HG02885 (cell line): Measurements from ENCODE around the gene GOLGA8A.
"Not testable (repeated sequence)": the region's sequence is repeated elsewhere in the genome, so short reads cannot be mapped to it uniquely, and the experiment has no call there.

ENCODE experiments used
- ATAC-seq: cut with Tn5 transposase; IDR thresholded peaks from one replicate; pipeline ENCODE4 v1.9.1; 2021; ENCODE audit warnings: mild to moderate bottlenecking; ENCODE audit not compliant: unreplicated experiment, poor library complexity

The GOLGA8A gene, protein sequence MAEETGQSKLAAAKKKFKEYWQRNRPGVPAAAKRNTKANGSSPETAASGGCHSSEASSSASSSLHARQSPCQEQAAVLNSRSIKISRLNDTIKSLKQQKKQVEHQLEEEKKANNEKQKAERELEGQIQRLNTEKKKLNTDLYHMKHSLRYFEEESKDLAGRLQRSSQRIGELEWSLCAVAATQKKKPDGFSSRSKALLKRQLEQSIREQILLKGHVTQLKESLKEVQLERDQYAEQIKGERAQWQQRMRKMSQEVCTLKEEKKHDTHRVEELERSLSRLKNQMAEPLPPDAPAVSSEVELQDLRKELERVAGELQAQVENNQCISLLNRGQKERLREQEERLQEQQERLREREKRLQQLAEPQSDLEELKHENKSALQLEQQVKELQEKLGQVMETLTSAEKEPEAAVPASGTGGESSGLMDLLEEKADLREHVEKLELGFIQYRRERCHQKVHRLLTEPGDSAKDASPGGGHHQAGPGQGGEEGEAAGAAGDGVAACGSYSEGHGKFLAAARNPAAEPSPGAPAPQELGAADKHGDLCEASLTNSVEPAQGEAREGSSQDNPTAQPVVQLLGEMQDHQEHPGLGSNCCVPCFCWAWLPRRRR

DNA sequence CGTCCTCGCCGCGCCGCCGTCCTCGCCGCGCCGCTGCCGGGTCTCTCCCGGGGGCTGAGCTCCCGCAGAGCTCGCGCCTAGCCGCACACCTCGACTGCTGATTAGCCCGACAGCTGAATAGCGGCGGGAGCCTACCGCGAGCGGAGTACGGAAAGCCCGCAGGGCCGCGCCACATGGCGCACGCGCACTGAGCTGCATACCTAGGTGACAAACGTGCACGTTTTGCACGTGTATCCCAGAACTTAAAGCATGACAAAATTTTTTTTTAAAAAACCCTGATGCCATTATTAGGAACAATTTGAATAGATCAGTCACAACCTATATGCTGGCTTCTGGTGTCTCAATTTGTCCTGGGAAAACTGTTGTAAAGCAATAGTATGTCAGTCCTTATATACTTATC is at the start of gene GOLGA8A:
TSS of gene GOLGA8A (minus strand) at position 122 of the 400 bp plus-strand sequence. CDS start 48,117 bp downstream, outside the sequence.
- peak; percentile 69 for ATAC-seq

DNA sequence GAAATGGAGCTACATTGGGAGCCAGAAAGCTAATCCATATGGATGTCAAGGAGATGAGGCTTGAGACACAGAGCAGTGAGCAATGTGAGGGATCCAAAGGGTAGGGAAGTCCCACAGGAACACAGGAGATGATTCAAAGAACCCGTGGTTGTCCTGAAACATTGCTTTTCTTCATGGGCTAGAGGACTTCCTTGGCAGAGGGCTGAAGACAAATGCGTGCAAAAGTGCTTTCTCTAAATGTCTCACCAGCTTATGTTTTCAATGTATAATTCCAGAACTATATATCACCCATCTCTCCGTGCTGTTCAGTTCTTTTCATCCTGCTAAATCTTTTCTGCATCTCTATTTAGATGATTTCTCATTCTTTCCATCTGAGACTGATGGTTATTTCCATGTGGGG is 46.0 kb upstream of the GOLGA8A start:
- no peak for ATAC-seq

DNA sequence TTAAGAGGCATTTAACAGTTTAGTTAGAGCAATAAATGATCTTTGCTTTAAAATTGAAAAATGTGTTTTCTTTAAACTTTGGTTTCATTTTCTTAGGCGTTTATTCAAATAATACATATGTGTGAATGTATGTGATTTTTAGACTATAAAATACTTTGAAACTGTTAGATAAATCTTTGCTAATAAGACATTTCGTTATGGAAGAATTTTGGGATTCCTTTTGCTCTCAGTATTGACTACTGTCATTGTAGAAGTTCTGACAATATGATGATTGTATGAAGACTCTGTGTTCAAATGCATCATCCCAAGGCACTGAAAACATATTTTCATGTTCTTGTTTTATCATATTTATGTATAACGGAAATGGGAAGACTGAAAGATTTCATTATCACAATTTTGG is 43.8 kb upstream of the GOLGA8A start:
- no peak for ATAC-seq

DNA sequence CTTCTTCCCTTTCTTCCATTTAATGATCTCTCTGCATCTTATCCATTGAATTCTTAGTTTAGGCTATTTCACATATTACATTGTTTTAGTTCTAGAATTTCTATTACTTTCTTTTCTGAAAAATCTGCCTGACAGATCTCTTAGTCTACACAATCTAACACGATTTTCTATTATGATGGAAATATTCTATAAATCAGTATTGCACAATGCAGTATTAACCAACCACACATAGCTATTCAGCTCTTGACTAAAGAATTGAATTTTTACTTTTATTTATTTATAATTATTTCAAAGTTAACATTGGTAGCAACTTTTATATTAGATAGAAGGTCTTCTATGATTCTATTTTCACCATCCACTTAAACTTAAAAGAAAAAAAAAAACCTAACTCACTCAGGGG is 36.2 kb upstream of the GOLGA8A start:
- ATAC-seq: no peak

DNA sequence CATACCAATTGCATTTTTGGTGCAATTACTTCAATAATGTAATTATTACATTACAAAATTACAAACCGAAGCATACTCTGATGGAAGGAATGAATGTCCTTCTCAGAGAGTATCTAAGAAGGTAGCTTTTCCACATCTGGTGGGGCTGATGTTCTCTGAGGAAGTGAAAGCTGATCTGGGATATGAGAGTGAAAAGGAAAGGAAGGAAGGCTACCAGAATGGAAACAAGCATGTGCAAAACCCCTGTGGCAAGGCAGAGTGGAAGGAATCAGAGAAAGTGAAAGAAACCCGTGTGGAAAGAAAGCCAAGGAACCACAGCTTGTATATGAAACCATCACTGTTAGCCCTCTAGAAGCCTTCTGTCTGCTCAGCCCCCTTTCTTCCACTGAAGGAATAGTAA is 35.3 kb upstream of the GOLGA8A start:
- no peak for ATAC-seq

DNA sequence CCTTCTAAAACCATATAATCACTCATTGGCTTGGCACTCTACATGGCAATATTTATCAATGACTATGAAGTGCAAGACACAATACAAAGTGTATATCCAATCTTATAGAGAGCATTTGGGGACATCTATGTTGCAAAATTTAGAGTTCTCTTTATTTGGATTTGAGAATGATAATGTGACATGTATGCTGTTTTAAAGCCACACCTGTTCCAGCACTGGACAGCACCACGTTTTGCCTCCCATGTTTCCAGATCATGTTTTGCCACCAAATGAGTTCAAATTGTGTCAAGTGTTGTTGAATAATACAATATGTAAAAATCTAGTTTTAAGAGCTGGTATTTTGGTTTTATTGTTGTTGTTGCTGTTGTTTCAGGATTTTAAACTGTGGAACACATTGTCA is 33.3 kb upstream of the GOLGA8A start:
- no peak for ATAC-seq

DNA sequence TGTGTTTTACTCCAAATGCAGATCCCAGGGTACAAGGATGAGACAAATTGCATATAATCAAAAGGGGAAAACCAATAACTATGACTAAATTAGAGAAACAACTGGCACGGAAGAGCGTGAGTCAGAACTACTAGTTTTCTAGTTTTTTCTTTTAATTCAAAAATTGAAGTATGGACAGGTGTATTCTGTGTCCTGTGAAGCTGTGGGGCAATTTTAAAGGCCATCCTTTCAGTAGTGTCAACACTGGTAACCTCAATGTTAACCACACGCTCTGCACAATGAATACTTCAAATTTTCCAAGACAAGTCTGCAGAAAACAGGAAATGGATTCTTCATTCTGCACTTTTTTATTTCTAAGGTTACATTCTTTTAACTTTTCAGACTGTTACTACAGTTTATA is 32.5 kb upstream of the GOLGA8A start:
- ATAC-seq: no peak

DNA sequence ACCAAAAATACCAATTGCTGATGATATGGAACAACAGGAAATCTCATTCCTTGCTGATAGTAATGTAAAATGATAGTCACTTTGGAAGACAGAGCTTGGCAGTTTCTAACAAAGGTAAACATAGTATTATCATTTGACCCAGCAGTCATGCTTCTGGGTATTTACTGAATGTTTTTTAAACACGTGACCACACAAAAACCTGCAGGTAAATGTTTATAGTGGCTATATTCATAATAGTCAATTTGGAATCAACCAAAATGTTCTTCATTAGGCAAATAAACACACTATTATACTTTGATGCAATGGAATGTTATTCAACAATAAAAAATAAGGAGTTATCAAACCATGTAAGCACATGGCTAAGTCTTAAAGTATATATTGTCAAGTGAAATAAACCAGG is 24.1 kb upstream of the GOLGA8A start:
- no peak for ATAC-seq

DNA sequence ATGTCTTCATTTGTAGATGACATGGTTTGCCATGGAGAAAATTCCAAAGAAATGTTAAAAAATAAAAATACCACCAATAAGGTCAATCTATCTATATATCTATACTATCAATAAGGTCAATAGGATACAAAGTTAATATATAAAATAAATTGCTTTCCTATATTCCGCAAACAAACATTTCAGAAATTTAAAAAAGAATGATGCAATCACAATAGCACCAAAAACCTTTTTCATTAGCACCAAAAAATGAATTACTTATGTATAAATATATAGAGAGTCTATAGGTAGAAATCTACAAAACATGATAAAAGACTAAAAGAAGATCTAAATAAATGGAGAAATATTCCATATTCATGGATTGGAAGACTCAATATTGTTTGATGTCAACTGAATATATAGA is 22.8 kb upstream of the GOLGA8A start:
- ATAC-seq: no peak

DNA sequence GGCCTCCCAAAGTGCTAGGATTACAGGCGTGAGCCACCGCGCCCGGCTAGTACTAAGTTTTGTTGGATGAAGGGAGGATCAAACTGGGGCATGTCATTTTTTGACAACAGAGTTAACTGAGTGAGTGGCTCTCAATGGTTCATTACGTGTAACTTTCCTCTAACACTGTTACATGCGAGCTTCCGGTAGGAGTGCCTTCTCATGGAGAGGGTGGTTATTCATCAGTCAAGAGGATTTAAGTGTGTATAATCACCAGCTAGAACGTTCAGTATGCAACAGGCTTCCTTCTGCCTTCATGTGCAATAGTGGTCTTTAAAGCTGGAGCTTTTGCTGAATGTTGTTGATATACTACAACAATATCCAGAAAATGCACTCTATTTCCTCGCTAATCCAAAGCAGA is 19.1 kb upstream of the GOLGA8A start:
- ATAC-seq: no peak

DNA sequence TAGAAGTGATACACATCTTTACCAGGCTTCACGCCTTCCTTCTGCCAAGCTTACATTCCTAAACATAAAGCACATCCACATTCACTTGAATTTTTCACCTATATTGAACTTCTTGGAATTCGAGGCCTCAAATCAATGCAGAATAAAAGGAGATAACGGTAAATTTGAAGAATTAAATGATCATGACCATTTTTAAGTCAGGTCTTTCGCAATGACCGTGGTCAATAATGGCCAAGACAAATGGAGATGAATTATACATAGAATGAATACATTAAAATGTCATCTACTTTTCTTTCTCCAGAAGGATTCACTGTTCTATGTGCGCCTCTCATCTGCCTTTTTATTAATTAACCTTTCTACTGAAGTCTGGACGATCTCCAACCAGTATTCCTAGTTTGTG is 5.3 kb upstream of the GOLGA8A start:
- ATAC-seq: no peak

DNA sequence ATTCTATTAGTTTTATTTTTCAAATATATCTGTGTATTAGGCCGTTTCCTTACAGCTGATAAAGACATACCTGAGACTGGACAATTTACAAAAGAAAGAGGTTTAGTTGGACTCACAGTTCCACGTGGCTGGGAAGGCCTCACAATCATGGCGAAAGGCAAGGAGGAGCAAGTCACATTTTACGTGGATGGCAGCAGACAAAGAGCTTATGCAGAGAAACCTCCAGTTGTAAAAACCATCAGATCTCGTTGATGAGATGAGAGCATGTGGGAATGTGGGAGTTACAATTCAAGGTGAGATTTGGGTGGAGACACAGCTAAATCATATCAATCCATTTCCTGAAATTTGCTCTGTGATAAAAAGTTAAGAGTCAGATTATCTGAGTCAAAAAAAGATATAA is 2.3 kb upstream of the GOLGA8A start:
- no peak for ATAC-seq

DNA sequence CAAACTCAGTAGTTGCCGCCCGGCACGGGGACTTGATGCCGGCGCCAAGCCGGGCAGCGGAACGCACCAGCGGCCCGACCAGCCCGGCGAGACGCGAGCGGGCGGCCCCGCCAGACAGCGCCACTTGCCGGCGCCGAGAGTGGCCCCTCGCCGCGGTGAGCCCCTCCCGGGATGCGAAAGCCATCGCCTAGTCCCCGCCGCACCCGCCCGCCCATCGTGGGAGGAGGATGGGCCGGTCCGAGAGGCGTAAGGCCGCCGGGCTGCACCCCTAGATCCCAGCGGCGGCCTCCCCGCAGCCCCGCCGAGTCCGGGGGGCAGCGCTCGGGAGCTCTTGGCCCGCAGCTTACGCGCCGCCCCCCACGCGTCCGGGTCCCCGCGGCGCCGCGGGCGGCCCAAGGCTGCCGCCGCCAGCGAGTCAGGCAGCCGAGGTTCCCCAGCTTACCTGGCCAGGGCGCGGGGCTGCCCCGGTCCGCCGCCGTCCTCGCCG is 609 bp downstream of the GOLGA8A start:
- ATAC-seq: peak; percentile 58

DNA sequence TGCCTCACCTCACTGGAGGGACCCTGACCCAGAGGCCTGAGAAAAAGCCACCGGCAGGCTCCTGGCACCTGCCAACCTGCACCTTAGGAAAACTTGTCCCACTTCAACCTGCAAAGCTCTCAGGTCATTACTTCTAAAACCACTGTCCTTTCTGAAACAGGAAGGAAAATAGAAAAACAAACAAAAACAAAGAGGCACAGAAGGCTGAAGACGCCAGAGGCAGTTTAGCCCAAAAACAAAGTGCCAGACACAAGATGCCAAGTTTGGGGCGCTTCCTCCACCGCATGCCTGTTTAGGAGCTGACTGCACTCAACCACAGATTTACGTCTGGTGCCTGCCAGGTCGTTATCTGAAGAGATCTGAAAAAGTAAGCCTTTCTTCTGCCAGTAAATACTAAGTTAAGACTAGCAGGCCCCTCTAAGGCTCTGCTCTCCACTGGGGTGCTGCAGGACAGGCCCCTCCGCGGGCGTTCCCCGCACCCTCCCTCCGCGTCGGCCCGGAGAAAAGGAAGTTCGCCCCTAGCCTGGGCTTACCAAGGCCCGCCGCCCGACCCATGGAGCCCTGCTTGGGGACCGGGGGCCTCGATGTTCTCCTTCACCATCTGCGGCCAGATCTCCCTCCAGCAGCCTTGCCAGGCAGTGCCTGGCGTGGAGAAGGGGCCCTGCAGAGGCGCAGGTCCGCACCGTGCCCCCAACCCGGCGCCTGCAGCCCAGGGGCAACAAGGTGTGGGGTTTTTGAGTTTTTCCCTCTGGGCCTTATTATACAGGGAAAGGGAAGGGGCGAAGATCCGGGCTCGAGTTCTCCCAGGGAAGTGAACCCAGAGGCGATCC is 1.3 kb downstream of the GOLGA8A start:
- ATAC-seq: peak; percentile 30

DNA sequence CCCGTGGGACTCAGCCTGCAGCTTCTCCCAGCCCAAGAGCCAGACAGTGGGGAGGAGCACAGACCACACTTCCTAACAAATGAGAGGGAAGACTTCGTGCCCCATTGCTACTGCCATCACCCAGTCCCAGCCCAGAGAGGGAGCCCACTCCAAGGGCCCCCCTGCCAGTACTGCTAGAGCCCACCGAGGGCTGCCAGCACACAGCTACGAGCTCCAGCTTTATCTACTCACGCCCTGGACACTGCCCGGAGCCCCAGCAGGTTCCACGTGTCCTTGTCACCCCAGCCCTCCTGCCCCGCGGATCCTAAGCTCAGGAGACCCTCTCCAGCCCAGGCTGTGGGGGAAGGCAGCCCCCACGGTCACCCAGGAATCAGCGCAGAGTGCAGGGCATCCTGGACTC is 1.9 kb downstream of the GOLGA8A start:
- ATAC-seq: no peak

DNA sequence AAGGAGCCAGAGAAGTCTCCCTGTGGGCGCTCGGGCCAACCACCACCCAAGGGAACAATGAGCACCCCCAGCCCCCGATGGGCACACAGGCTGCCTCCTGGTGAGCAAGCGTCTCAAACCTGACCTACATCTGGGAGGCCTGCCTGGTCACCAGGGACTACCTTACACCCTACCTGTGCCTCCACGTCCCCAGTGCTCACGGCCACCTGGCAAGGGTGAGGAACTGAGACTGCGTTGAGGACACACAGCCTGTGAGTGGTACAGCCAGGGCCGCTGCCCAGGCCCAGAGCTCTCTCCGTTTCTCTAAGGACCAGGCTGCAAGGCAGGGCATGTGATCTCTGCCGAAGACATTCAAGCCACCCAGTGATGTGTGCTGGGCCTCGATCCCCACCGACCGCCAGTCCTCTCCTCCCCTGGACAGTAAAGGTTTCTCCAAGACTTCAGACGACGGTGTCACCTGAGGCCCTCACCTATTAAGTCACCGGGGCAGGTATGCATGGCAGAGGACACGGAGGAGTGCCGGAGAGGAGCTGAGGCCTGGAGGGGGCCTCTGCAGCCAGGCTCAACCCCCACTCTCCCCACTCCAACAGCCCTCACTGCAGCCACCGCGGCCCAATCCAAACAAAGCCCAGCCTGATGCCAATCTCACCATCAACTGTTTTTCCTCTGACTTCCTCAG is 2.8 kb downstream of the GOLGA8A start:
- no peak for ATAC-seq

DNA sequence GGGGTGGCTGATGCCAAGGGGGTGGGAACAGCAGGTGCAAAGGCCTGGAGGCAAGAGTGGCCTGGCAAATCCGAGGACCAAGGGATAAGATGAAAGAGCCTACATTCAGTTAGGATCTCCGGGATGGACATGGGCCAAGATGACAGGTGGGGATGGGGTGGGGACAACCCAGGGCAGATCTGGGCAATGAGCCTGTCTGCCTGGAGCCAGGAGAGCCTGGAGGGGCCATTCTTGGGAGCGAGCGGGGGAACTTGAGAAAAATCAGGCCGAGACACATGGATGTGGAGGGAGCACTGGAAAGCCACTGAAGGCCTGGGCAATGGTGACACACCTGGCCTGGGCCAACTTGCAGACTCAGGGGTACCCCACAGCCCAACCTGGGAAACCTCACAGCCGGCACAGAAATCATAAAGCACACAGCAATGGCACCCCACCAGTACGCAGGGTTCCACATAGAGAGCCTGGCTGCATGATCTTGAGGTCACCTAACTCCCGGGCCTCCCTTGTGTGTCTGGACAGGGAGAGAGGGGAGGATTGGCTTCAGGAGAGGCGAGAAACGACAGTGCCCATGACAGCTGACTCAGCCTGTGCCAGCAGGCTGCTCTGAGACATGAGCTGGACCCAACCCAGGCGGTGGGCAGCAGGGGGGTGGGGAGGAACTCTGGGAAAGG is 3.5 kb downstream of the GOLGA8A start:
- ATAC-seq: not testable (repeated sequence)

DNA sequence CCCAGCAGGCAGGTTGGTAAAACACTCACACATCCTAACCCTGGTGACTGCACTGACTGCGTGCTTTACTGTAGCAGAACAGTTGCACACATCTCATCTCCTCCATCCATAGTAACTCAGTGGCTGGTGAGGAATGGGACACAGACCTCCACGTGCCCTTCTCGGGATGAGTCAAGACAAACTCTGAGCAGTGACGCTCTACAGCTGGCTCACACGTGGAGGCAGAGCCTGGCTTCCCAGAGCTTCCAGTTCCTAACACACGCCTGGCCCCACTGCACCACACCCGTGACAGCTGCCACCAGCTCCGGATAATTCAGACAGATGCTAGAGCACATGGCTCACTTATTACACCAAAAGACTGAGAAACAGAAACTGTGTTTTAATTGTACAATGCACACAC is 7.0 kb downstream of the GOLGA8A start:
- not testable (repeated sequence) for ATAC-seq

DNA sequence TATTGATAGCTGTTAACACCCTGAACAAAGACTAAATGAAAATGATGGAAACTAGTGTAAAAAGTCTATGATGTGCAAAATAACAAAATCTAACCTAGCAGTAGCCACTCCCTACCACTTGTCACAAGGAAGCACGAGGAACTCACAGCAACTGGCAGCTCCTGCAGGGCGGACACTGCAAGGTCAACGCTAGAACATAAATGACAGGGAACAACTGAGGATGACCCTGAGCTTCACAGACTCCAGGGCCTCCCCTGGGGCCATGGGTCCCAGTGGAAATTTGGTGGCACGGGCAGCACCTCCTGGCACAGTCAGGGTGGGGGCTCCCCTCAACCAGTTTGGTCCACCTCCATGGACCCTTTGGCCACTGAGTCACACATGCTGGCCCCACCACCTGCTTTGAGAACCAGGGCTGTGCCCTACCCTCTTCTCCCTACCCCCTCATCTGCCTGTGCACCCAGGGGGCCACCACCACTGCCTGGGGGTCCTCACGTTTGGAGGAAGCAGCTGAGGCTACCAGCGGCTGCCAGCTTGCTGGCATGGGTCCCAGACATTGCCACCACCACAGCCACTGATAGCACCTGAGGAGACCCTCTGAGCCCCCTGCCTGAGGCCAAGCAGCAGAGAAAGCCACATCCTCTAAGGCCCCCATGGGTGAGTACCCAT is 14.1 kb downstream of the GOLGA8A start:
- not testable (repeated sequence) for ATAC-seq
